ENCODE data around the gene UQCRQ. TPM values are rescaled to one million over a fixed set of nuclear protein-coding genes. Genes with fewer than 3 reads are reported as not detected.

UQCRQ gene
- total and polyA plus RNA-seq, 9 of the 15 experiments (the other 6 are each of a cell fraction or from before 2014, with no cell fraction given): 235 to 2,421 (median 883) TPM

- TF ChIP-seq ARID4B (CRISPR knock-in tag; IDR thresholded peaks at IDR 0.05) (0 out of 2 replicates have a peak, but pooled peaks have one; percentile 25), BCOR (IDR thresholded peaks at IDR 0.05) (no peak), SPI1 (IDR thresholded peaks at IDR 0.05; ENCODE audit: borderline replicate concordance, low read depth, low read length) (no peak), ZNF134 (CRISPR knock-in tag; conservative IDR thresholded peaks at IDR 0.05) (0 out of 2 replicates have a peak, but pooled peaks have one; percentile 24), ZNF318 (IDR thresholded peaks at IDR 0.05; ENCODE audit: borderline replicate concordance in 1 of 2, low read depth in 1 of 2) (no peak), ADNP (tag; IDR thresholded peaks at IDR 0.05) (no peak), DACH1 (IDR thresholded peaks at IDR 0.05; ENCODE audit: partially characterized antibody) (peak; percentile 13), PREB (CRISPR knock-in tag; IDR thresholded peaks at IDR 0.05) (no peak), ETV6 (IDR thresholded peaks at IDR 0.05; ENCODE audit: borderline replicate concordance in 1 of 2, low read depth in 2 of 2, low read length in 1 of 2) (no peak), ETV6 (CRISPR knock-in tag; IDR thresholded peaks at IDR 0.05; ENCODE audit: borderline replicate concordance) (no peak), ZNF764 (CRISPR knock-in tag; IDR thresholded peaks at IDR 0.05; ENCODE audit: low read depth) (no peak)
These were observed 637 bp upstream of the UQCRQ start (continued) for GRCh38 chr5:132865668-132866341.
